Measurements from ENCODE around the gene MYCN. TPM values are rescaled to one million over a fixed set of nuclear protein-coding genes. Genes with fewer than 3 reads are reported as not detected.

Gene MYCN
- total RNA-seq, 1 experiment from 2014 or later = 68.3 TPM

DNA sequence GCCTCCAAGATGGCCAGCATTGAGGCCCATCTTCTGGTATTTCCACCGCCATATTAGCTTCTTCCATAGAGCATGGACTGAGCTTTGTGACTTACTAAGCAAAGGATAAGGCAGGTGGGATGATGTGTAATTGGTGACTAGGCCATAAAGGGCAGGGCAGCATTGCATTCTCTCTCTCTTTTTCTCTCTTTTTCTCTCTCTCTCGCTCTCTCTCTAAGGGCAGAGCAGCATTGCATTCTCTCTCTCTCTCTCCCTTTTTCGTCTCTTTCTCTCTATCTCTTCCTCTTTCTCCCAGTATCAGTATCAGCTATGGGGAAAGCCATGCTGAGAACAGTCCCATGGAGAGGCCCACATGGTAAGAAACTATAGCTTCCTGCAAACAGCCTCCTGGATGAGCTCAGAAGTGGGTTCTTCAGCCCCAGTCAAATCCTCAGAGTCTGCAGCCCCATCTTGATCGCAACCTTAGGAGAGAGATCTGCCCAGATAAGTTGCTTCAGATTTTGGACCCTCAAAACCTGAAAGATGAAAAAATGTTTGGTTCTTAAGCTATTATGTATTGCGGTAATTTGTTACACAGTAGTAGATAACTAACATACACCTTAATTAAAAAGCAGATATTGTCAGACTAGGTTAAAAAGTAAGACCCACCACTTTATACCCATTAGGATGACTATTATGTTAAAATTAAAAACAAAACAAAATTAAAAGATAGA, 39.1 kb upstream of the MYCN start:
- H3K9me3 Mint-ChIP-seq = peaks cover 33% of the 10 kb centered on the region
- peaks cover 19% of the 10 kb centered on the region for H3K36me3 Mint-ChIP-seq
- DNase-seq (ENCODE audit: low spot score) (no peak), ATAC-seq (no peak)
- ChIA-PET POLR2A (interaction anchor here (0.6 kb wide), 1 partner anchor 16 kb away, joined by 3 read pairs; no protein-coding TSS in a partner anchor), CTCF (no interaction called here)
- H3K4me1 Mint-ChIP-seq = peaks cover 12% of the 10 kb centered on the region
- H3K27me3 Mint-ChIP-seq (ENCODE audit: low read depth) = peaks cover 6% of the 10 kb centered on the region
- TF ChIP-seq, protein P1, sequence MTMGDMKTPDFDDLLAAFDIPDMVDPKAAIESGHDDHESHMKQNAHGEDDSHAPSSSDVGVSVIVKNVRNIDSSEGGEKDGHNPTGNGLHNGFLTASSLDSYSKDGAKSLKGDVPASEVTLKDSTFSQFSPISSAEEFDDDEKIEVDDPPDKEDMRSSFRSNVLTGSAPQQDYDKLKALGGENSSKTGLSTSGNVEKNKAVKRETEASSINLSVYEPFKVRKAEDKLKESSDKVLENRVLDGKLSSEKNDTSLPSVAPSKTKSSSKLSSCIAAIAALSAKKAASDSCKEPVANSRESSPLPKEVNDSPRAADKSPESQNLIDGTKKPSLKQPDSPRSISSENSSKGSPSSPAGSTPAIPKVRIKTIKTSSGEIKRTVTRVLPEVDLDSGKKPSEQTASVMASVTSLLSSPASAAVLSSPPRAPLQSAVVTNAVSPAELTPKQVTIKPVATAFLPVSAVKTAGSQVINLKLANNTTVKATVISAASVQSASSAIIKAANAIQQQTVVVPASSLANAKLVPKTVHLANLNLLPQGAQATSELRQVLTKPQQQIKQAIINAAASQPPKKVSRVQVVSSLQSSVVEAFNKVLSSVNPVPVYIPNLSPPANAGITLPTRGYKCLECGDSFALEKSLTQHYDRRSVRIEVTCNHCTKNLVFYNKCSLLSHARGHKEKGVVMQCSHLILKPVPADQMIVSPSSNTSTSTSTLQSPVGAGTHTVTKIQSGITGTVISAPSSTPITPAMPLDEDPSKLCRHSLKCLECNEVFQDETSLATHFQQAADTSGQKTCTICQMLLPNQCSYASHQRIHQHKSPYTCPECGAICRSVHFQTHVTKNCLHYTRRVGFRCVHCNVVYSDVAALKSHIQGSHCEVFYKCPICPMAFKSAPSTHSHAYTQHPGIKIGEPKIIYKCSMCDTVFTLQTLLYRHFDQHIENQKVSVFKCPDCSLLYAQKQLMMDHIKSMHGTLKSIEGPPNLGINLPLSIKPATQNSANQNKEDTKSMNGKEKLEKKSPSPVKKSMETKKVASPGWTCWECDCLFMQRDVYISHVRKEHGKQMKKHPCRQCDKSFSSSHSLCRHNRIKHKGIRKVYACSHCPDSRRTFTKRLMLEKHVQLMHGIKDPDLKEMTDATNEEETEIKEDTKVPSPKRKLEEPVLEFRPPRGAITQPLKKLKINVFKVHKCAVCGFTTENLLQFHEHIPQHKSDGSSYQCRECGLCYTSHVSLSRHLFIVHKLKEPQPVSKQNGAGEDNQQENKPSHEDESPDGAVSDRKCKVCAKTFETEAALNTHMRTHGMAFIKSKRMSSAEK (CRISPR knock-in tag; IDR thresholded peaks at IDR 0.05; ENCODE audit: borderline replicate concordance) = no peak
- TF ChIP-seq, protein P2, sequence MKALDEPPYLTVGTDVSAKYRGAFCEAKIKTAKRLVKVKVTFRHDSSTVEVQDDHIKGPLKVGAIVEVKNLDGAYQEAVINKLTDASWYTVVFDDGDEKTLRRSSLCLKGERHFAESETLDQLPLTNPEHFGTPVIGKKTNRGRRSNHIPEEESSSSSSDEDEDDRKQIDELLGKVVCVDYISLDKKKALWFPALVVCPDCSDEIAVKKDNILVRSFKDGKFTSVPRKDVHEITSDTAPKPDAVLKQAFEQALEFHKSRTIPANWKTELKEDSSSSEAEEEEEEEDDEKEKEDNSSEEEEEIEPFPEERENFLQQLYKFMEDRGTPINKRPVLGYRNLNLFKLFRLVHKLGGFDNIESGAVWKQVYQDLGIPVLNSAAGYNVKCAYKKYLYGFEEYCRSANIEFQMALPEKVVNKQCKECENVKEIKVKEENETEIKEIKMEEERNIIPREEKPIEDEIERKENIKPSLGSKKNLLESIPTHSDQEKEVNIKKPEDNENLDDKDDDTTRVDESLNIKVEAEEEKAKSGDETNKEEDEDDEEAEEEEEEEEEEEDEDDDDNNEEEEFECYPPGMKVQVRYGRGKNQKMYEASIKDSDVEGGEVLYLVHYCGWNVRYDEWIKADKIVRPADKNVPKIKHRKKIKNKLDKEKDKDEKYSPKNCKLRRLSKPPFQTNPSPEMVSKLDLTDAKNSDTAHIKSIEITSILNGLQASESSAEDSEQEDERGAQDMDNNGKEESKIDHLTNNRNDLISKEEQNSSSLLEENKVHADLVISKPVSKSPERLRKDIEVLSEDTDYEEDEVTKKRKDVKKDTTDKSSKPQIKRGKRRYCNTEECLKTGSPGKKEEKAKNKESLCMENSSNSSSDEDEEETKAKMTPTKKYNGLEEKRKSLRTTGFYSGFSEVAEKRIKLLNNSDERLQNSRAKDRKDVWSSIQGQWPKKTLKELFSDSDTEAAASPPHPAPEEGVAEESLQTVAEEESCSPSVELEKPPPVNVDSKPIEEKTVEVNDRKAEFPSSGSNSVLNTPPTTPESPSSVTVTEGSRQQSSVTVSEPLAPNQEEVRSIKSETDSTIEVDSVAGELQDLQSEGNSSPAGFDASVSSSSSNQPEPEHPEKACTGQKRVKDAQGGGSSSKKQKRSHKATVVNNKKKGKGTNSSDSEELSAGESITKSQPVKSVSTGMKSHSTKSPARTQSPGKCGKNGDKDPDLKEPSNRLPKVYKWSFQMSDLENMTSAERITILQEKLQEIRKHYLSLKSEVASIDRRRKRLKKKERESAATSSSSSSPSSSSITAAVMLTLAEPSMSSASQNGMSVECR (CRISPR knock-in tag; IDR thresholded peaks at IDR 0.05; ENCODE audit: borderline replicate concordance) = no peak
- TF ChIP-seq, protein P3, sequence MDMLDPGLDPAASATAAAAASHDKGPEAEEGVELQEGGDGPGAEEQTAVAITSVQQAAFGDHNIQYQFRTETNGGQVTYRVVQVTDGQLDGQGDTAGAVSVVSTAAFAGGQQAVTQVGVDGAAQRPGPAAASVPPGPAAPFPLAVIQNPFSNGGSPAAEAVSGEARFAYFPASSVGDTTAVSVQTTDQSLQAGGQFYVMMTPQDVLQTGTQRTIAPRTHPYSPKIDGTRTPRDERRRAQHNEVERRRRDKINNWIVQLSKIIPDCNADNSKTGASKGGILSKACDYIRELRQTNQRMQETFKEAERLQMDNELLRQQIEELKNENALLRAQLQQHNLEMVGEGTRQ (CRISPR knock-in tag; IDR thresholded peaks at IDR 0.05) = no peak
- TF ChIP-seq, protein P4, sequence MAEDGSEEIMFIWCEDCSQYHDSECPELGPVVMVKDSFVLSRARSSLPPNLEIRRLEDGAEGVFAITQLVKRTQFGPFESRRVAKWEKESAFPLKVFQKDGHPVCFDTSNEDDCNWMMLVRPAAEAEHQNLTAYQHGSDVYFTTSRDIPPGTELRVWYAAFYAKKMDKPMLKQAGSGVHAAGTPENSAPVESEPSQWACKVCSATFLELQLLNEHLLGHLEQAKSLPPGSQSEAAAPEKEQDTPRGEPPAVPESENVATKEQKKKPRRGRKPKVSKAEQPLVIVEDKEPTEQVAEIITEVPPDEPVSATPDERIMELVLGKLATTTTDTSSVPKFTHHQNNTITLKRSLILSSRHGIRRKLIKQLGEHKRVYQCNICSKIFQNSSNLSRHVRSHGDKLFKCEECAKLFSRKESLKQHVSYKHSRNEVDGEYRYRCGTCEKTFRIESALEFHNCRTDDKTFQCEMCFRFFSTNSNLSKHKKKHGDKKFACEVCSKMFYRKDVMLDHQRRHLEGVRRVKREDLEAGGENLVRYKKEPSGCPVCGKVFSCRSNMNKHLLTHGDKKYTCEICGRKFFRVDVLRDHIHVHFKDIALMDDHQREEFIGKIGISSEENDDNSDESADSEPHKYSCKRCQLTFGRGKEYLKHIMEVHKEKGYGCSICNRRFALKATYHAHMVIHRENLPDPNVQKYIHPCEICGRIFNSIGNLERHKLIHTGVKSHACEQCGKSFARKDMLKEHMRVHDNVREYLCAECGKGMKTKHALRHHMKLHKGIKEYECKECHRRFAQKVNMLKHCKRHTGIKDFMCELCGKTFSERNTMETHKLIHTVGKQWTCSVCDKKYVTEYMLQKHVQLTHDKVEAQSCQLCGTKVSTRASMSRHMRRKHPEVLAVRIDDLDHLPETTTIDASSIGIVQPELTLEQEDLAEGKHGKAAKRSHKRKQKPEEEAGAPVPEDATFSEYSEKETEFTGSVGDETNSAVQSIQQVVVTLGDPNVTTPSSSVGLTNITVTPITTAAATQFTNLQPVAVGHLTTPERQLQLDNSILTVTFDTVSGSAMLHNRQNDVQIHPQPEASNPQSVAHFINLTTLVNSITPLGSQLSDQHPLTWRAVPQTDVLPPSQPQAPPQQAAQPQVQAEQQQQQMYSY (CRISPR knock-in tag; IDR thresholded peaks at IDR 0.05) = no peak
- TF ChIP-seq, protein P5, sequence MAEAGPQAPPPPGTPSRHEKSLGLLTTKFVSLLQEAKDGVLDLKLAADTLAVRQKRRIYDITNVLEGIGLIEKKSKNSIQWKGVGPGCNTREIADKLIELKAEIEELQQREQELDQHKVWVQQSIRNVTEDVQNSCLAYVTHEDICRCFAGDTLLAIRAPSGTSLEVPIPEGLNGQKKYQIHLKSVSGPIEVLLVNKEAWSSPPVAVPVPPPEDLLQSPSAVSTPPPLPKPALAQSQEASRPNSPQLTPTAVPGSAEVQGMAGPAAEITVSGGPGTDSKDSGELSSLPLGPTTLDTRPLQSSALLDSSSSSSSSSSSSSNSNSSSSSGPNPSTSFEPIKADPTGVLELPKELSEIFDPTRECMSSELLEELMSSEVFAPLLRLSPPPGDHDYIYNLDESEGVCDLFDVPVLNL (CRISPR knock-in tag; IDR thresholded peaks at IDR 0.05; ENCODE audit: borderline replicate concordance, low read depth) = no peak
- TF ChIP-seq FOXK1 (CRISPR knock-in tag; IDR thresholded peaks at IDR 0.05) (no peak), ZNF219 (CRISPR knock-in tag; IDR thresholded peaks at IDR 0.05; ENCODE audit: borderline replicate concordance) (no peak)
- H3K4me3 Mint-ChIP-seq = no peak overlapping the region
- H3K27ac Mint-ChIP-seq = no peak overlapping the region

DNA sequence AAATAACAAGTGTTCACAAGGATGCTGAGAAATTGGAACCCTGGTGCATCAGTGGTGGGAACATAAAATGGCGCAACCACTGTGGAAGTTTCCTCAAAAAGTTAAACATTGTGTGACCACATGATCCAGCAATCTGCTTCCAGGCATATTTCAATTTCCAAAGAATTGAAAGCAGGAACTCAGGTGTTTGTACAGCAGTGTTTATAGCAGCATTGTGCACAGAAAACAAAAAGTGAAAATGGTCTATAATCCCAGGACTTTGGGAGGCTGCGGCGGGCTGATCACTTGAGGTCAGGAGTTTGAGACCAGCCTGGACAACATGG, 38.6 kb upstream of the MYCN start:
- CTCF ChIA-PET = no interaction called here
- Mint-ChIP-seq H3K9me3 (peaks cover 28% of the 10 kb centered on the region), H3K27me3 (ENCODE audit: low read depth) (peaks cover 6% of the 10 kb centered on the region), H3K27ac (no peak overlapping the region), H3K36me3 (peaks cover 19% of the 10 kb centered on the region), H3K4me3 (no peak overlapping the region), H3K4me1 (peaks cover 7% of the 10 kb centered on the region; the same call in 1 of the 2 replicates)
- TF ChIP-seq, protein P1 (CRISPR knock-in tag; IDR thresholded peaks at IDR 0.05; ENCODE audit: borderline replicate concordance) = no peak
- TF ChIP-seq, protein P6, sequence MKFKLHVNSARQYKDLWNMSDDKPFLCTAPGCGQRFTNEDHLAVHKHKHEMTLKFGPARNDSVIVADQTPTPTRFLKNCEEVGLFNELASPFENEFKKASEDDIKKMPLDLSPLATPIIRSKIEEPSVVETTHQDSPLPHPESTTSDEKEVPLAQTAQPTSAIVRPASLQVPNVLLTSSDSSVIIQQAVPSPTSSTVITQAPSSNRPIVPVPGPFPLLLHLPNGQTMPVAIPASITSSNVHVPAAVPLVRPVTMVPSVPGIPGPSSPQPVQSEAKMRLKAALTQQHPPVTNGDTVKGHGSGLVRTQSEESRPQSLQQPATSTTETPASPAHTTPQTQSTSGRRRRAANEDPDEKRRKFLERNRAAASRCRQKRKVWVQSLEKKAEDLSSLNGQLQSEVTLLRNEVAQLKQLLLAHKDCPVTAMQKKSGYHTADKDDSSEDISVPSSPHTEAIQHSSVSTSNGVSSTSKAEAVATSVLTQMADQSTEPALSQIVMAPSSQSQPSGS (CRISPR knock-in tag; IDR thresholded peaks at IDR 0.05; ENCODE audit: borderline replicate concordance, low read depth) = no peak
- TF ChIP-seq FOXP1 (CRISPR knock-in tag; IDR thresholded peaks at IDR 0.05; ENCODE audit: borderline replicate concordance) = no peak
- TF ChIP-seq HMGA2 (CRISPR knock-in tag; IDR thresholded peaks at IDR 0.05) = no peak
- POLR2A ChIA-PET = interaction anchor here (0.6 kb wide), 1 partner anchor 15 kb away, joined by 3 read pairs; no protein-coding TSS in a partner anchor
- DNase-seq (ENCODE audit: low spot score) (no peak), ATAC-seq (no peak)

Measured in WTC11 (cell line).